NAMALWA (cell line): ENCODE data around the gene XIRP2.
"Not testable (repeated sequence)": the region's sequence is repeated elsewhere in the genome, so short reads cannot be mapped to it uniquely, and the experiment has no call there.

ENCODE experiments used
- DNase-seq: peaks from one replicate; pipeline ENCODE4 v3.0.0-alpha.2; 2015; ENCODE audit warnings: low spot score

XIRP2 gene

GRCh38 chr2:166932032-166932431 lies 43.8 kb downstream of the XIRP2 start:
- DNase-seq = no peak

- no peak for DNase-seq
Observed at GRCh38 chr2:166934817-166935216, 46.5 kb downstream of the XIRP2 start.

DNA sequence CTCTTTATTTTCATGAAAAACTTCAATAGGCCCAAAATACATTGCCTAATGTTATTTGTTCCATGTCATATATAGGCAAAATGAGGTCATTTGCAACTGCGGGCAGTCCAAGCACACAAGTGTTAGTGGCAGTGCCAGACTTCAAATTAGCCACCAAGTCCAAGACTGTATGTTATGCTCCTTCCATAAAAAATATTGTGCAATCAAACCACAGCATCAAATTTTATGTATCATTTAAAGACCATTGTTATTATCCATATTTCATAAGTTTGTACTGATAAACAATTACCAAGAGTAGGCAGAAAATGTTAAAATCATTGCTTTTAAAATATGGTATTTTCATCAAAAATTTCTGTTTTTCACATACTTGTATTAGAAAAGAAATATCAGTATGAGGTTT lies 54.1 kb downstream of the XIRP2 start:
- DNase-seq = no peak

DNA sequence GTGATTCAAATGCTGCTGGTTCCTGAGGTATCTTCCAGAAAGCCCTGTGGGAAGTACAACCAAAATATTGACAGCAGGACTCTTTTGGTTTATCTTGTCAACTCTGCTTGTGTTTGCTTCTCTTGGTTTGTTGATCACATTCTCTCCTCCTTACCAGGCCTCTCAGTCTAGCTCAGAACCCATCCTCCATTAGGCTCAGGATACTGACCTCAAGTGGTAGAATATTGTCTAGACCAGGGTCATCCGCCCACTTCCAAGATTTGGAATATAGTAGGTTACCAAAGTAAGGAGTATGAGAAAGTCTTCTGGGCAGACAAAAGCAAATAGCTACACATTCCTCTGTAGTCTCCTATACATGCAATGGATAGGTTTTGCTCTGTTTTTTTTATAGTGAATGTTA lies 56.6 kb downstream of the XIRP2 start:
- DNase-seq = no peak

GRCh38 chr2:166957686-166958085 lies 69.4 kb downstream of the XIRP2 start:
- DNase-seq = no peak

DNA sequence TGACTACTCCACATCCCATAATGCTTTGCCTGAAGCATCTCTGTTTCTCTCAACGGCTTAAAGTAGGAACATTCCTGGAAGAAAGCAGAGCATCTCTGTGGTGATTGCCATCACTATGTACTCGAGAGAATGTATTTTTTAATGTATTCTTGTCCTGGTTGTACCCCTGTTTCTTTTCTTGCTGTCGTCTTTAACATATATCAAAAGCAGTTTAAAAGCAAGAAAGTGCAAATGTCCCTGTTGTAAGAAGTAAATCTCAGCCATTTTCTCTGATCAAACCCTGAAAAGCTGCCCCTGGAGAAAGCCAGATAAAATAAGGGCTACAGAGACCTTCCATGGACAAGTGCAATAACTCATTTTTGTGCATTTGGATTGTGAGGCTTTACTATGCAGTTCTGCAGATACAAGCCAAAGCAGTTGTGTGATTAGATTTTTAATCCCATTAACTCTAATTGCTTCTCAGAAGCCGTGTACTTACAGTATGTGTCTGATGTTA lies 70.8 kb downstream of the XIRP2 start:
- no peak for DNase-seq

- no peak for DNase-seq
Observed at GRCh38 chr2:166959556-166959955, 71.3 kb downstream of the XIRP2 start.

GRCh38 chr2:166960702-166961270 lies 72.5 kb downstream of the XIRP2 start:
- no peak for DNase-seq

DNA sequence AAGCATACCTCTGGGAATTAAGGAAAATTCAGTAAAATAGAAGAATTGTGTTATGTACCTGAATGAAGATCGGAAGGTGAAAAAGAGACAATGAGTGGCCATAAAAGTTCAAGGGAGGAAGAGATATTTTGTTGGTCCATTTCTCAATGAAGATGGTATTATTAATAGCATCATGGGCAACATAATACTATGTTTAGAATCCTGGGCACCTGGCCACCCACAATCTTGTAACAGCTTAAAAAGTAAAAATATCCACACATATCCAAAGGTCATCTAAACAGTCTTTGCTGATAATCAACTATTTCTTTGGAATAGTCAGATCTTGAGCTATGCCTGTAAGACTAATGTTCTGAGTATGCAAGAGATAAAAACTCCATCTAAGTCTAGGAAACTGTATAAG lies 73.7 kb downstream of the XIRP2 start:
- DNase-seq = no peak

DNA sequence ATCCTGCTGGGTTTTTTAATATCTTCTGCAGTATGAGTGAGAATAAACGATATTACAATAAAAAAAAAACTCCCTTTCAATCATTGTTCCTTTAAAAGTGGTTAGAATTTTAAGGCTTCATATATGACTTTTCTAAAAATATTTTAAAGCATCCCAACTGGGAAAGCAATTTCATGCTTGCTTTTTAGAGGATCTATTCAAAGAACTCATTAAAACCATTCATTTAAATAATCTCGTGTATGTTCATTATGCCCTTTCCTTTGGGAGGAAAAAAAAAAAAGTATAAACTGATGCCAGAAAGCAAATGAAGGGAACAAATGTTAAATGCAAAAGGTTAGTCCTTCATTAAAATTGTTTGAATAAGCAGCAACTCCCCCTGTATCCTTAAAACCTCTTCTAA lies 81.2 kb downstream of the XIRP2 start:
- DNase-seq = no peak

- no peak for DNase-seq
Observed at GRCh38 chr2:166972002-166972401, 83.7 kb downstream of the XIRP2 start.

- DNase-seq = no peak
Observed at GRCh38 chr2:166972418-166972817, 84.1 kb downstream of the XIRP2 start.

DNA sequence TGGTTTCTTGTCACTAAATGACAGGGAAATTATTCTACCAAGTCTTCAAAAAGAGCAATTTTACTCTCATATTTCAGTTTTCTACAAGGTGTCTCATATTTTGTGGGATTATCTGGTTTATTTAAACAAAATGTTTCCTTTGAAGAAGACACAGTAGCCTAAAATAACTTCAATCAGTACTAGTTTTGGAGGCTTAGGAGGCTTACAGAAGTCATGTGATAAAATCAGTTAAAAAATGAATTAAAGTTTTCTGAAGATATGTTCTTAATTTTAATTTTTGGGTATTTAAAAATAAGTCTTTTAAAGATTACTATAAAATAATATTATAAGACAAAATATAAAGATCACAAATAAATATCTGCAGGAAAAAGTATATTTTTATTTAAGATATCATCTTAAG lies 95.9 kb downstream of the XIRP2 start:
- no peak for DNase-seq

- DNase-seq = no peak
Observed at GRCh38 chr2:166984797-166985196, 96.5 kb downstream of the XIRP2 start.

- DNase-seq = no peak
Observed at GRCh38 chr2:166994588-166995336, 106.5 kb downstream of the XIRP2 start.

- DNase-seq = no peak
Observed at GRCh38 chr2:166996465-166996864, 108.2 kb downstream of the XIRP2 start.

DNA sequence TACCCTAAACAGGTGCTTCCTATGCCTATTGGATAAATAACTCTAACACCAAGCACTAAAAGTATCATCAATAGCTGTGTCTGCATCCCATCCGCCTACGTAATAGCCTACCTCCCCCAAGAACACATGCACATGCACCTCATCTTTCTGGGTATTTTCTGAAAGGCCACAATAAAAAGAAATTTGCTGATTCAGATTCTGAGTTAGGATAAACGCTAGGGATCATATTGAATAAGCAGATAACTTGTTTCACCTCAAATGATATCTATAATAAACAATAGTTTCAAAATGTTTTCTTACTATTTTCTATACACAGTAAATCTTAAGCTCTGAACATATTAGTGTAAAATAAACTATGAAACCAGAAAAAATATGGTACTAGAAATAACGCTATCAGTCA lies 112.9 kb downstream of the XIRP2 start:
- DNase-seq = no peak

DNA sequence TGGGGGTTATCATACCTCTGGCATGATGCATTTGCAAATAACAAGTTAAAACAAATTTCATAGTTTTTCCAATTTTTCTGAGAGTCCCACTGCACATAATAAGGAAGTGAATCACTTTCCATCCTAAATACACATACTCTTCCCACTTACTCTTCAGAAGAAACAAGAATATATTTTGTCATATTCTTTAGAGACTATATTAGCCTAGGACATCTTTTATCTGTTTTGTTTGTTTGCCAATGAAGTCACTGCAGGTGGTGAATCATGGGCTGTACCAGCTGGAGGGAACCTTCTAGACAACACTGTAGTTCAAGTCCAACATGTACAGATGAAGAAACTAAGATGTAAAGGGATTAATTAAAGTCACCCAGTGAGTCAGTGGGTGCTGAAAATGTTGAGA lies 116.8 kb downstream of the XIRP2 start:
- DNase-seq = no peak

- no peak for DNase-seq
Observed at GRCh38 chr2:167013227-167013626, 124.9 kb downstream of the XIRP2 start.

GRCh38 chr2:167015806-167016205 lies 127.5 kb downstream of the XIRP2 start:
- DNase-seq = no peak

DNA sequence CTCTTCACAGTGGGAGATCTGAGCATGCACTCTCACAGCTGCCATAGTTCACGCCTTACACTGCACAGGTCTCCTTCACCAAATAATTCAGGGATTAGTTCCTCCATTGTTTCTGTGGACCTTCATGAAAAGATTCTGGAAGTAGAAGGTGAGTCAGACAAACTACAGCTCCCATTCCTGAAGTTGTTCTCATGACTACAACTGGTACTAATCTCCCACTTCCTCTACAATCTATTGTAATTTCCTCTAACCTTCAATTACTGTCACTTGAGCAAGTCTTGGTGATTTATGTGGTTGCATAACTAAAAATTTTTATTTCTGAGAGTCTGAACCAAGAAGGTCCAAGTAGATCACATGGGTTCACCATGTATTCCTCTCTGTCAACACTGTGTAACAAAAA lies 128.7 kb downstream of the XIRP2 start:
- DNase-seq = no peak

DNA sequence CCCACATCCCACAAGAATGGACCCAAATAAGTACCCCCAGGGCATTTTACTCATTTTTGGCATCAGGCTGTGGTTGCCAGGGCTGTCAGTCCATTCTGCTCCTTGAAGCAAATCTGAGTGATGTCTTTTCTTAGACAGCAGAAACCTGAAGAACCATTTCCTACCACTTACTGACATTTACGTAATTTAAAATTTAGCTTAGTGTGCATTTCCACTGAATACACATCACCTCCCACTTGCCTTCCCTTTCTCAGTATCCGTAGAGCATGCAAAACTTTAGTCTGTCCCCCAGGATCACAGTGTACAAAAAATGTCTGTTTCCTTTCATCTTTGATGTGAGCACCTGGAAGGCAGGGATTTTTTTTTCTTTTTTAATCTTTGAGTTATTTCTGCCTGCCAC lies 130.3 kb downstream of the XIRP2 start:
- DNase-seq = no peak

GRCh38 chr2:167028503-167028902 lies 140.2 kb downstream of the XIRP2 start:
- no peak for DNase-seq

DNA sequence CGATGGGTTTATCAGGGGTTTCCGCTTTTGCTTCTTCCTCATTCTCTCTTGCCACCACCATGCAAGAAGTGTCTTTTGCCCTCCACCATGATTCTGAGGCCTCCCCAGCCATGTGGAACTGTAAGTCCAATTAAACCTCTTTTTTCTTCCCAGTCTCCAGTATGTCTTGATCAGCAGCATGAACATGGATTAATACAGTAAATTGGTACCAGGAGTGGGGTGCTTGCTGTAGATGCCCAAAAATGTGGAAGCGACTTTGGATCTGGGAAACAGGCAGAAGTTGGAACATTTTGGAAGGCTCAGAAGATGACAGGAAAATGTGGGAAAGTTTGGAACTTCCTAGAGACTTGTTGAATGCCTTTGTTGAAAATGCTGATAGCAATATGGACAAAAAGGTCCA lies 146.7 kb downstream of the XIRP2 start:
- not testable (repeated sequence) for DNase-seq
